GM18502 (cell line): ENCODE data around the gene BMPR1A.
"Not testable (repeated sequence)": the region's sequence is repeated elsewhere in the genome, so short reads cannot be mapped to it uniquely, and the experiment has no call there.

ENCODE experiments used
- ATAC-seq: cut with Tn5 transposase; IDR thresholded peaks from one replicate; pipeline ENCODE4 v1.9.1; 2021; ENCODE audit warnings: mild to moderate bottlenecking; ENCODE audit not compliant: unreplicated experiment, poor library complexity

The BMPR1A gene

DNA sequence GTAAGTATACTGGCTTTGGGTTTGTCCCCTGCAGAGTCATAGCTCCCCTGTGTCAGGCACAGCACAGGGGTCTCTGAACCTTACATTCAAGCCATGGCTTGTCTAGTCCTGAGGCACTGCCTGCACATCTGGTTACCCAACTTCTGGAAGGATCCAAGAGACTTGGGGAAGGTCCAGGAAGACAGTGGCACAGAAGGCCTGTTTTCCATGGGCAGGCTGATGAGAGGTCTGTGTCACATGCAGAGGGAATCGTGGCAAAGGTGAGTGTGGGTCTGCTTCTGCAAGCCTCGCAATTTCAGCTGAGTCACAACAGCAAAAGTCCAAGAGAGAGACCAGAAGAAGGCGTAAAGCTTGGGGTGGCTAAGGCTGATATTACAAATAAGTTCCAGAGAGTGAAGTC lies 28.4 kb upstream of the BMPR1A start:
- ATAC-seq: no peak

DNA sequence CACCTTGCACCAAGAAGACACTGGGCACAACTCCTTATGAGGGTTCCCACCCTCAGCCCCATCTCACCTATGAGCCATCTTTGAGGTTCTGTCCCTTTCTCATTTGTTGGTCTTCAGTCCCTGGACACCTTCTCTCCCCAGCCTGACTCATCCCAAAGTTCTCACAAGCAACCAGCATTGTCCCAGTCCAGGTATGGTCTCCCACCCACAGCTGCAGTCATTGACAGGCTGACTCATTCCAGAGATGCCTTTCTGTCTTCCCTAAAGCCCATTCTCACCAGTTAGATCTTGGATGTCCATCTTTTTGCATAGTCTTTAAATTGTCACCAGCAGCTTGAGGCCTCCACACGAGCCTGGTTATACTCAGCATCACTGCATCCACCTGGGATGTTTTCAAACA lies 26.7 kb upstream of the BMPR1A start:
- no peak for ATAC-seq

DNA sequence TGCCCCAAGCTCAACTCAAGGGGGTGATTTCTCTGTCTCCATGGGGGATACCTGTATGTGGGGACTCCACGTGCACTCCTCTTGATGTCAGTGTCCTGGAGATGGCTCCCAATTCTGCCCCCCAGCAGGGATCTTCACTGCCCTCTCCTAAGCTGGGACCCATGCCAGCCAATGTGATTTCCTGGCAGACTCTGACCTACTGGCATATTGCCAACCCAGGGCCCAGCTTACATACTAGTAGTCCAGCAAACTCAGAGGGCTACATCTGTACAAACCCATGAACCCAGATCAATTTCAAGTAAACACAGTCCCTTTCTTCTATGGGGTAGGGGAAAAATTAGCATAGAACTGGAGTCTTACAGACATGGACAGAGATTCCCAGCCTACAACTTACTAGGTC lies 26.2 kb upstream of the BMPR1A start:
- no peak for ATAC-seq

DNA sequence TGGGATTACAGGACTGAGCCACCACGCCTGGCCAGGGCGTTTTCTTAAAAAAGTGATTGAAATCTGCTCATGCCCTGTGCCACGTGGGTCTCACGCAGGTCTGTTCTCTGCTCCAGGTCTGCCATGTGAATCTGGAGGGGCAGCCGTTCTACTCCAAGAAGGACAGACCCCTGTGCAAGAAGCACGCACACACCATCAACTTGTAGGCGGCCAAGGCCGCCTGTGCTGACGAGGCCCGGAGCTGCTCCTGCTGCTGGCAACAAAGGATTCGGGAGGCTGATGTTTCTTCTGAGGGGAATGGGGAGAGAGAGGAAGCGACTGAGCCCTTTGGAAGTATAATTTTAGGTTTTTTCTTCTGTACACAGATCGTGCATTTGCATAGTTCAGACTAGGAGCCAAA lies 23.6 kb upstream of the BMPR1A start:
- no peak for ATAC-seq

DNA sequence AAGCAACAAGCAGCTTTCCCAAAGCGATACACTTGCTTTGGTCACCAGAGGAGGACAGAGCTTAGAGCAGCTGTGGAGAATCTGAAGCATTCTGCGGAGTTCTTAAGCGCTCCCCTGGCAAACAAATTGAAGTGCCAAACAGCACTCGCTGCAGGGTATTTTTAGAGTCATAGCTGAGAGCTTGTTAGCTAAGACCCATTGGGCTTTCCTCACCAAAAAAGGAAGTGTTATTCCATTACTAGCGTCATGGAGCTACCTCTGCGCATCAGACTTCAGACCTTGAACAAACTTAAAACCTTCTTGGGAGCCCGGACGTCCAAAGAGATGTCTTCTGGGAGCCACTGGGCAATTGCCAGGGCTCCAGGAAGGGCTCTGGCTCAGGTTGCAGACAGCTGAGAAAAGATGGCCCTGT lies 23.2 kb upstream of the BMPR1A start:
- no peak for ATAC-seq

DNA sequence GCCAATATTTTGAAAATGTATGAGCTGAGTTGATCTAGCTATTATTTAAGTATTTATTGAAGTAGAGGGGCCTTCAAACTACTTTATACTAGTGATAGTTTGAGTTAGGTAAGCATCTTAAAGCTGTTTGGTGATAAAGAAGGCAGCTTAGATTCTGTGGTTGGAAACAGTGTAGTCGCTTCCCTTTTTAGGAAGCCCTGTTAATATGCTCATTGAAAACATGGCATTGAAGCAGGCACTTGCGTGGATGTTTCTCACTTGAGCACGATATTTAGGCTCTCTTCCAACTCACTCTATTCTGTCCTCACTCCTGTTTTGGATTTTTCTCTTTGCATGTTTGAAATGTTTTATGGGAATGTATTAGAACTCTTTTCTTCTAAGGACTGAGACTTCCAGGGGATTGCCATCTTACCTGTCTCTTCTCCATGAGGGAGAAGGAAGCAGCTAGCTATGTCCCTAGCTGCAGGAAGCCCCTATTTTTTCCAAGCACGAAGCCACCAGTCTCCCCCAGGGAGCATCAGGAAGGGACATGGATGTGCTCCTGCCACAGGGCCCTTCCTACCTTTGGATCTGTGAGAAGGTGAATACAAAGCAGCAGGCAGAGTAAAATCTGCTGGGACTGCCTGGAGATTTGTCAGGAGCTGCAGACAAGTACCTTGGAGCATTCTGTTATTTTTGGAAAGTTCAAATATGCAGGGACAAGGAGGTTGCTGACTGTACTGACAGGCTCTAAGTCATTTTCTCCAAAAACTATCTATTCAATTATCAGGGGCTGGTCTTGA lies 22.0 kb upstream of the BMPR1A start:
- ATAC-seq: peak; percentile 59

DNA sequence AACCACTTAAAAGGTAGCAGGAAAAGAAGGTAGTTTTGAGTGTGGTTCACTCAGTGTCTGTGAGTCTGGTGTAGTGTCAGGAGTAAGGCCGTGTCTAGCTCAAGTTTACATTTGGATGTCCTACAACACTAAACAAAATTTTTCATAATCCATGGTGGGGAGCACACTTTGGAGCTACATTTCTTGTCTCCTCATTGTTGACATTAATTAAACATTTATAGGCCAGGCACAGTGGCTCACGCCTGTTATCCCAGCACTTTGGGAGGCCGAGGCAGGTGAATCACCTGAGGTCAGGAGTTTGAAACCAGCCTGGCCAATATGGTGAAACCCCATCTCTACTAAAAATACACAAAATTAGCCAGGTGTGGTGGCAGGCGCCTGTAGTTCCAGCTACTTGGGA lies 21.1 kb upstream of the BMPR1A start:
- not testable (repeated sequence) for ATAC-seq

DNA sequence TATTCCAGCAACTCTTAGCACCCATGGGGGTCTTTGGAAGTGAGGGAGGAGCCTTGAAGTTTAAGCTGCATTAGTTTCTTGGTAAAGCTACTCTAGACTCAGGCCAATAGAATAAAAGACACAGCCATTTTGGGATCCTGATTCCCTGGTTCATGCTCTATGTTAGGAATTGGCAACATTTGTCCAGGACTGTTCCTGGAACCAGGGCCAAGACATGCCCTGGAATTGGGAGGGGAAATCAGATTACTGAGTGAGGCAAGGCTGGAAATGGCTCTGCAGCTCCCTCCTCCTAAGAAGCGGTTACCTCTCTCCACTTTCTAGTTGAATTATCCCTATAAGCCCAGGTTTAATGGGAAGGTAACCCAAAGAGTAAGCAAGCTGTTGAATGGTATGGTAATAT lies 14.2 kb upstream of the BMPR1A start:
- no peak for ATAC-seq

DNA sequence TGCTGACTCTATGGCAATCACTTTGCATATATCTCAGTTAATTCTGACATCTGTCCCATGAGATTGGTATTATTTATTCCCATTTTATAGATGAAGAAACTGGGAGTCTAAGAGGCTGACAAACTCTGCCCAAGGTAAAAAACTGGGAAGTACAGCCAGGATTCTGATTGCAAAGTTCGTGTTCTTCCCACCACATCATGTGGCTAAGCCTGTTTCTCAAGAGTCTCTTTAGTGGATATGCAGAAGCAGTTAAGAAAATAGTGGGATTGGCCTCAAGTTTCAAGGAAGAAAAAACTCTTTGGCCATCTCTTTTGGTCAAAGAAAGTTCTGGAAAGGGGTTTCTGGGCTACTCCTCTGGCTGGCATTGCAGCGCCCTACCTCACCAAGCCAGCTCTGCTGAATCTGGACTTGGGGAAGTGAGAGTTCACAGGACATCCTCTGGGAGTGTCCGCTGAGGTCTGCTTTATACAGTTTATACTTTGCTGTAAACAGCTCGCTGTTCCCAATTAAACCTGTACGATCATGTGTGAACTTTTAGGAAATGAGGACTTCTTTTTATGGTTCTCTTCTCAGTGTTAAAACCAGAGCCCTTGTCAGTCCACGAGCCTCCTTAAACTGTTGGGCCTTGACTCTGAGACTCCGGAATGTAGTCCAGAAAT lies 12.2 kb upstream of the BMPR1A start:
- ATAC-seq: no peak

DNA sequence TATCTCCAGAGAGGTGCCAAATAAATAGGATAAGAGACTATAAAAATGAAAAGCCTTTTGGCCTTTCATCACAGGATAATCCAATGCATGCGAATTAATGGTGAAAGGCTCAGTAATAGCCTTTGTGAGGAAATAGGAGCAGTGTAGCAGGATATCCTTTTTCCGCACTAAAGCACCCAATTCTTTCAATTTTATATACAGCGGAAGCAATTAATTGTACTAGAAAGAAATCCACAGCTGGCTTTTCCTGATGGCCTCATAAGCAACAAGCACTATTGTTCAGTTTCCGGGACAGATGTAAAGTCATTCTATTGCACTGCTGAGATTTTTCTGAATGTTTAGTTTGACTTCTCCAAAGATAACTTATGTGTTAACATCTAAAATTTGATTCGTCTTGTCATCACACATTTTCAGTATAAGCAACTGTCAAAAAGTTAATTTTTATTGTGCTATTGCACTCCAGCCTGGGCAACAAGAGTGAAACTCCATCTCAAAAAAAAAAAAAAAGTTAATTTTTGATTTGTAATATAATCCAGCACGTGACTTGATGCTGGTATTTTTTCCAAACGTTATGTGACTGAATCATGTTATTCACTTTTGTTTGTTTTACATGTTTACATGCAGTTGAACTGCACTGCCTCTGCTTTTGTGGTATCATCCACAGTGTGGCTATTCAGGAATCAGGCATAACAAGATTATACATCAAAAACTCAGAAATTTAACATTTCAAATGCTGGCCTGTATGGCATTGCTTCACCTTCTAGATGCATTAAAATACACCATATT lies 8.4 kb upstream of the BMPR1A start:
- ATAC-seq: no peak

DNA sequence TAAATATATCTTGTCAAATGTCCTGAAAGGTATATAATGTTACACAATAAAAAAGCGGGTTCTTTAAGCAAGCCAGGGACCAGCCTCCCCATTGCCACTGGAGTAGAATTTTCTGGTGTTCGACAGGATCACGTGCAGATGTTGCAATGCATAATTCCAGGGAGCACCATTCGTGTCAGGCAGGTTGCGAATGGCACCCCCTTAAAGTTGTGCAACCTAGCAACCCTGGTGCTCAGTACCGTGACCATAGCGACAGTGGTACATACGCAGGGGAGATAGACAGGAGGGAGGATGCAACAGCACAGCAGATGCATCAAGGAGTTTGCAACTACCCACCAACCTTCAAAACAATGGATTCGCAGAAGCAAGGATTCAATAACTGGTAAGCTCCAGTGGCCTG lies 6.6 kb upstream of the BMPR1A start:
- ATAC-seq: no peak

DNA sequence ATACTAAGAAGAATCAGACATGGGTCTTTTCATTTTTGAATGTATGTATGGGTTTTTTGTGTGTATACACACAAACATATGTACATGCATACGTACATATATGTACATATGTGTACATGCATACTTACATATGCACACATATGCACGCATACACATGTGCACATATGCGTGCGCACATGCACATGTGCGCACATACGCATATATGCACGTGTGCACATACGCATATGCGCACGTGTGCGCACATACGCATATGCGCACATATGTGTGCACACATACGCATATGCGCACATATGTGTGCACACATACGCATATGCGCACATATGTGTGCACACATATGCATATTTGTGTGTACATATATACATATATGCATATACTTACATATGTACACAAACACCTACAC lies 4.9 kb upstream of the BMPR1A start:
- no peak for ATAC-seq

DNA sequence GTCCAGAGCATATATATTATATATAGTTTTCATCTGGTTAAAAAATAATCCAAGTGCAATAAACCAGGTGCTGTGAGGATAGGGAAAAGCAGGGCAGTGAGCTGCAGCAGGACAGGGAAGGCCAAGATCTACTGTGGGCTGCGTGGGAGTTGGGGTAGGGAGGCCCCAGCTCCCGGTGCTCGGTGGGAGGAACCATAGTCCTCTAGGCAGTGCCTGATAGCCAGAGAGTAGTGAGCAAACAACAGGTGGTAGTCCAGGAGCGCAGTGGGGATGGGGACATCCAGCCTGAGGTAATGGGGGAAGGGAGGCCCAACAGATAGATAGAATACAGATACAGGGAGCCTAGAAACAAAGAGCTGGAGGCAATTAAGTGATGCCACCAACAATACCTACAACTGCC lies 4.1 kb upstream of the BMPR1A start:
- no peak for ATAC-seq

DNA sequence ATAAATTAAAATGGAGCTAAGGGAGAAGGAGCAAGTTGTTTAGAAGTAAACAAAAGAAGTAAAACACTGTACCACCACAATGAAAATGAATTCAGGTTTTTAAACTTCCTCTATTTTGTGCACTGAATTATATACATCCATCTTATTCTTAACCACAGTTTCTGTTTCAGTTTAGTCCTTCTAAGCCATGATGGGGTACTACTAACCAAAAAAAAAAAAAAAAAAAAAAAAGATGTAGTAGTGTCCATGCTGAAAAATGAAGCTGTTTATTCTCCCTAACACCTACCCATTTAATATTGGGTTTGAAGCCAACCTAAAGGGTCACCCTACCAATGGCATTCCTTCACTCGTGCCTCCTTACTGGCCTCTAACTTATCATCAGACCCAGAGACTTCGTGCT lies 3.4 kb upstream of the BMPR1A start:
- peak; percentile 28 for ATAC-seq

DNA sequence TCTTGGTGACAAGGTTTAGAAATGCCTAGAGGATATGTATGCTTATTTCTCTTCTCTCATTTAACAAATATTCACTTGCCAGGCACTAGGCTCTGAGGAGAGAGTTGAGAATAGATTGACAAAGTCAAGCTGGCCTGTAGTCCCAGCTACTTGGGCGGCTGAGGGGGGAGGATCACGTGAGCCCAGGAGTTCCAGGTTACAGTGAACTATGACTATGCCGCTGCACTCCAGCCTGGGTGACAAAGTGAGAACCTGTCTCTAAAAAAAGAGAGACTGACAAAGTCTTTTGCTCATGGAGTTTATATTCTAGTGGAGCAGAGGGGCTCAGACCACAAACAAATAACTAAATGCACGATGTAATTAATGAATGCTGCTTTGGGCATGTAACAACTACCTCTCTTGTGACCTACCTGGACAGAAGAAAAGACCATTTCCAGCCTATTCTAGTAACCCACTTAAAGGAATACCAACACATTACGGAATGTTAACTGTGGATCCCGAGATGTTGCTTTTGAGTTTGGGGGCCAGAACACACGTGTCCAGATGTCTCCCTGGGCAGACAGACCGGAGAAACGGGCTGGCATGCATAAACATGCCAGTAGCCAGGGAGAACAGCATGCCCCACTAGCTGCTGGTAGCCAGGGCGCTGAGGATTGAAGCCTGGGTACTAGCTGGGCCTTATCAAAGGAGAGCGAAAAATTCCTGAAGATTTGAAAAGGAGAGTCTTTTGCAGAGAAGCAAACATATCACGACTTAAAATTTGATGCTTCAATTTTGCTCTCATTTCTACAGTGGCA lies 2.6 kb upstream of the BMPR1A start:
- no peak for ATAC-seq

DNA sequence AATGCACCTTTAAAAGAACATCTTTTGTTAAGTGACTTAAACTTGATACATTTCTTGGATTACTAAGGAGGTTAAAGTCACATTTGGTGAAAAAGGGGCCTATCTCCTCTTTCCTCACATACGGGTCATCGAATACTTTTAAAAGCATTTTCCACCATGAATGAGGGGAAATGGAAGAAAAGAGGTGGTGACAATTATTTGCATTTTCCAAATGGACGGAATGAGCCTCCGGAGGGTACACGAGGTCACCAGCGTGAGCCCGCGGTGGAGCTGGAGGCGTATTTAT lies 1.0 kb upstream of the BMPR1A start:
- ATAC-seq: no peak

DNA sequence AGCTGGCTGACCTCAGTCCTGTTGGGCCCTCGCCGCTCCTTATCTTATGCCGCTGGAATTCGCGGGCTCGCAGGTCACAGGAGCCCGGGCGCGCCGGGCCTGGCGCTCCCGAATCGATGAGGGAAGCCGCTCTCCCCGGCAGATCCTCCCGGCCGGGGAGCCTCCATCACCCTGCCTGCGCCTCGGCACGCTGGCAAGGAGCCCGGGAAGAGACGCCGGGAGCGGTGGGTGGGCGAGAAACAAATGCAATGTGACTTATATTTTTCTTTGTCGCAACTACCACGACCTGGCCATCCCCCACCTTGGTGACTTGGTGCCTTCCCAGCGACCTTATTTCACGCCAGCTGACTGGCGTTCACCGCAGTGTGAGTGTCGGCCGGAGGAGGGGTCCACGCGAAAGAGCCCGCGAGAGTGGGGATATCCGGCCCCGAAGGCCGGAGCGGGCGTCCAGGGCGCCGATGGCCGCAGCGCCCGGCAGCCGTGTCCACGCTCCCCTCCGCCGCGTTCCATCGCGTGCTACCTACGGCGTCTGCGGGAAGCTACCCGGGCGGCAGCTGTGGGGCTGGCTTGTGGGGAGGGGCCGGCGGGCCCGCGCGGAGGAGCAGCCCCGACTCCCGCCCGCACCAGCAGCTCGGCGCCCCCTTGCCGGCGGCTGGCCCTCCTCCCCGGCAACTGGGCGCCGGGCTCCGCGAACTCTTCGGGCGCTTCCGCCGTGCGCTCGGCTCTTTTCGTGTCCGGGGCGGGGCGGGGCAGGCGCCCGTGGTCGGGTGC lies 494 bp upstream of the BMPR1A start:
- ATAC-seq: peak; percentile 82

DNA sequence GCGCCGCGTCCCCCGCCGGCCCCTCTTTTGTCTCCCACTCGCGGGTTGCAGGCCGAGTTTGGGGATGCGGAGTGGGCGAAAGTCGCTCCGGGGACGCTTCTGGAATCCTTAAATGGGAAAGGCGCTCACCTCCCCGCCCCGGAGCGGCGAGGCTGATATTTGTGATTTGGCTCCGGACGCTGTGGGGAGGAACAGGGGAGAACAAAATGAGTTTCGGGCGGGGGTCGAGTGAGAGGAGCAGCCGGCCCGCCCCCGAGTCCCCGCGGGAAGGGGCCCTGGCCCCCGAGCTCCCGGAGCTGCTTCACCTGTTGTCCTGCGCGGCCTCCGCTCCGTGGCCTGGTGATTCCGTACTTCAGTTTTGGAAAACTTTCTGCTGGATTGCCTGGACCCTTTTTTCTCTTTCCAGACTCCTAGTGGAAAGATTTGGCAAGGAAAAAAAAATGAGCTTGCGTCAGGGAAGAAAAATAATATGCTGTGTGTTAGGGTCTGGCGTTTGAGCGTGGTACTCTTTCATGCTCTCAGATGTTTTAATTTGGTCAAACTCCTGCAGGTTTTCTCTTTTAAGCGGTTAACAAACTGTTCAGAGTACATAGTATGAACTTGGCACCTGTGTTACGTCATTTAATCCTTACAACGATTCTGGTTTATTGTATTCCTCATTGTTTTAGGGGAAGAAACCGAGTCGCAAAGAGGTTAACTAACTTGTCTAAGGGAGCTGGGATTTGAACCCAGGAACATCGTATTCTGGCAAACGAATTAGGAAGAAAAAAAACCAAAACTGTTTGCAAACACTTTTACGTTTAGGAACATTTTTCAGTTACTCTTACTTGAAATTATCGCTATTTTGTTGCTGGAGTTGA lies 924 bp downstream of the BMPR1A start:
- no peak for ATAC-seq
